Activated B cell treated with CpG ODN at 0.5 μM for 24 hours (primary cell): ENCODE data around the gene MARCKS. TPM values are rescaled to one million over a fixed set of nuclear protein-coding genes. Genes with fewer than 3 reads are reported as not detected.
A peak's percentile ranks its signal among the peaks of the same experiment; 100 is the strongest.
"Not testable (repeated sequence)": the region's sequence is repeated elsewhere in the genome, so short reads cannot be mapped to it uniquely, and the experiment has no call there.

Experiments
- ATAC-seq: fragments of 200-7000 bp; cut with Tn5 transposase; one replicate; pipeline ENCODE4 v1.10.0; 2021; ENCODE audit warnings: low read depth, mild to moderate bottlenecking, moderate library complexity
- CTCF ChIA-PET: fragments of 350-600 bp; sonication (Branson Sonifier 250); formaldehyde crosslinking; loops from one replicate; lab custom pipeline; 2021; ENCODE audit warnings: antibody characterized with exemption; lab: Charles Lee
- POLR2A ChIA-PET: fragments of 350-600 bp; sonication (Branson Sonifier 250); formaldehyde crosslinking; loops from one replicate; lab custom pipeline; 2021; ENCODE audit warnings: antibody characterized with exemption; lab: Charles Lee
- DNase-seq: peaks from one replicate; pipeline ENCODE4 v3.0.0; 2022
- H3K27ac Mint-ChIP-seq: one replicate; pipeline ENCODE4 v1.8.0; 2020; ENCODE audit warnings: mixed read lengths
- H3K27me3 Mint-ChIP-seq: one replicate; pipeline ENCODE4 v1.8.0; 2021; ENCODE audit warnings: mixed read lengths
- H3K36me3 Mint-ChIP-seq: one replicate; pipeline ENCODE4 v1.8.0; 2021; ENCODE audit warnings: low read depth, mixed read lengths
- H3K4me1 Mint-ChIP-seq: one replicate; pipeline ENCODE4 v1.8.0; 2021; ENCODE audit warnings: mixed read lengths
- H3K4me3 Mint-ChIP-seq: one replicate; pipeline ENCODE4 v1.8.0; 2020; ENCODE audit warnings: mild to moderate bottlenecking, mixed read lengths
- H3K9me3 Mint-ChIP-seq: one replicate; pipeline ENCODE4 v1.8.0; 2020; ENCODE audit warnings: mixed read lengths
- CTCF ChIP-seq: fragments of 200-600 bp; IDR thresholded peaks from one replicate; pipeline ENCODE4 v1.8.0; 2022; ENCODE audit warnings: antibody characterized with exemption, mild to moderate bottlenecking
- intact Hi-C: fragments of 100-400 bp; cut with micrococcal nuclease; formaldehyde crosslinking; loops from one replicate; pipeline ENCODE4 v1.15.1; 2024
- total RNA-seq: library from RNA; stranded (reverse); gene quantifications from 2 replicates; pipeline ENCODE4 v1.2.3, GENCODE V29; 2022

The MARCKS gene
- total RNA-seq, 1 donor from 2014 or later = 100 TPM

- intact Hi-C loops = loop anchor here (1.0 to 10.0 kb wide), 6 partner anchors 30 to 1728 kb away; no protein-coding TSS in a partner anchor
- Mint-ChIP-seq H3K9me3 (no peaks in the 10 kb centered on the region), H3K27ac (no peak overlapping the region), H3K4me1 (no peaks in the 10 kb centered on the region), H3K4me3 (no peak overlapping the region), H3K27me3 (peaks cover 2% of the 10 kb centered on the region), H3K36me3 (no peaks in the 10 kb centered on the region)
- TF ChIP-seq CTCF = no peak
- ATAC-seq = no peak
- POLR2A ChIA-PET = no interaction called here
- CTCF ChIA-PET = interaction anchor here (0.8 to 2.8 kb wide), 9 partner anchors 12 to 1729 kb away, joined by 3 to 26 read pairs (median 10); no protein-coding TSS in a partner anchor
- DNase-seq = no peak
Observed at GRCh38 chr6:113908801-113909200, 51.7 kb downstream of the MARCKS start.

- CTCF ChIA-PET = interaction anchor here (0.5 to 2.8 kb wide), 9 partner anchors 12 to 1729 kb away, joined by 3 to 26 read pairs (median 6); no protein-coding TSS in a partner anchor
- intact Hi-C loops = loop anchor here (1.0 to 10.0 kb wide), 6 partner anchors 30 to 1729 kb away; no protein-coding TSS in a partner anchor
- Mint-ChIP-seq H3K4me3 (no peak overlapping the region), H3K27ac (no peak overlapping the region), H3K9me3 (no peaks in the 10 kb centered on the region), H3K36me3 (no peaks in the 10 kb centered on the region), H3K4me1 (no peaks in the 10 kb centered on the region), H3K27me3 (peaks cover 2% of the 10 kb centered on the region)
- ATAC-seq (peak; percentile 37), DNase-seq (no peak)
- TF ChIP-seq CTCF = peak; percentile 63
- POLR2A ChIA-PET = no interaction called here
Observed at GRCh38 chr6:113909224-113909856, 52.2 kb downstream of the MARCKS start.

GRCh38 chr6:113910285-113910684, 53.1 kb downstream of the MARCKS start:
- H3K9me3 Mint-ChIP-seq, DNase-seq, H3K27me3 Mint-ChIP-seq, H3K27ac Mint-ChIP-seq, H3K36me3 Mint-ChIP-seq, POLR2A ChIA-PET, intact Hi-C loops, H3K4me1 Mint-ChIP-seq, ATAC-seq, H3K4me3 Mint-ChIP-seq: not testable (repeated sequence)
- CTCF ChIA-PET = interaction anchor here (1.2 to 2.8 kb wide), 4 partner anchors 31 to 1131 kb away, joined by 4 to 17 read pairs (median 10); no protein-coding TSS in a partner anchor

Other genes starting within 250 kb of the MARCKS start
- gene HDAC2, start 113.8 kb downstream of the MARCKS start, total RNA-seq = 60.0 and 68.4 TPM in 2 replicates